Ramos (cell line): ENCODE results near the gene CDKN2B.

Experiments
- in situ Hi-C: fragments of 300-500 bp; cut with MboI; formaldehyde crosslinking; loops from one replicate; pipeline ENCODE4 v1.14.3; 2022; ENCODE audit warnings: low sequenced_read_pairs; ENCODE audit not compliant: unreplicated experiment

CDKN2B gene

DNA sequence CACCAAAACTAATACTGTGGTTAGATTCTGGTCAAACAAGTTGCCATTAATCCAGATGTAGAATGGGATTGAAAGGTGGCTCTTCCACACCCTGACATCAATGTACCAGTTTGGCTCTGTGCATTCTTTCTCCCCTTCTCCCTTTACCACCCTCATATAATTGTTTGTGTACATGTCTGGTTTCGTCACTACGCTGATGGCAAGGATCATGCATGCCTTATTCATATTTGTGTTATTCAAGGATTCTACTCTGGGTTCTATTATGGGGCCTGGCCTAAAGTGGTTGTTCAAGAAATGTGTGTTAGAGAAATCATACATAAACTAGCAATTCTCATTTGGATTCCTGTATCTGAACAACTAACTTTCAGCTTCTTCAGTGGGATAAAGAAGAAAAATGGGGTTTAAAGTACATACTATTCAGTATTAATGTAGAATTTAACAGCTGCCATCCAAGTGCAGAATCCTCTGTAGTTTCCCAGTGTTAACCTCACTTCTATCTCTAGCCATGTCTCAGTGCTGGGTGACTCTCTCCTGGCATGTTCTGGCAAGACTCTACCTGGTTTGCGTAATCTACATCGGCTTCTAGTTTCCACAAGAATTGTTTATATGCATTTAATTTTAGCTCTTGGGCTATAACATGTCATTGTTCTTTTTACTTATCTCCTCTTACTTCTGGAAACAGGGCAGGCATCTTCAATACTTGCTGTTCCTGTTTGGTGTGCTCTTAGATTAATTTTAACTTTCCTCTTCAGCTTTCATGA lies 27.9 kb upstream of the CDKN2B start:
- in situ Hi-C loops: no loop called here

GRCh38 chr9:22035591-22036011 lies 26.5 kb upstream of the CDKN2B start:
- in situ Hi-C loops: no loop called here

DNA sequence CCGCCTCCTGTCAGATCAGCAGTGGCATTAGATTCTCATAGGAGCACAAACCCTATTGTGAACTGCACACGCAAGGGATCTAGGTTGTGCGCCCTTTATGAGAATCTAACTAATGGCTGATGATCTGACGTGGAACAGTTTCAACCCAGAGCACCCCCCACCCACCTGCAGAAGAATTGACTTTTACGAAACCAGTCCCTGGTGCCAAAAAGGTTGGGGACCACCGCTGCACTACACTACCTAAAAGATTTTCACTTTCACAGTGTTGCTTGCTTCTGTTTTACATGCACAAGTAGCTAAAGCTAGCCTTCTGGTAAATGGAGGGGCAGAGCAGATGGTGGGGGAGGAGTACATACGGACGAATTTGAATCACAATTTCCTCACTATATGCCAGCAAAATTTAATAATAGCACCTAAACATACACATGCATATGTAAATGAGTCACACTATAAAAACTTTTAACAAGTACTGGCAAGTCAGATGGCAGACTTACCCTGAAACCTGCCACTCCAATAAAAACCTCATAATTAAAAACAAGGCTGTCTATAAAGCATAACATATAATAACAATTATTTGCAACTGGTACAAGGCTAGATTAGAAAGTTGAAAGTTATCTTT lies 24.0 kb upstream of the CDKN2B start:
- in situ Hi-C loops: no loop called here

GRCh38 chr9:22031655-22032411 lies 22.7 kb upstream of the CDKN2B start:
- in situ Hi-C loops: no loop called here

DNA sequence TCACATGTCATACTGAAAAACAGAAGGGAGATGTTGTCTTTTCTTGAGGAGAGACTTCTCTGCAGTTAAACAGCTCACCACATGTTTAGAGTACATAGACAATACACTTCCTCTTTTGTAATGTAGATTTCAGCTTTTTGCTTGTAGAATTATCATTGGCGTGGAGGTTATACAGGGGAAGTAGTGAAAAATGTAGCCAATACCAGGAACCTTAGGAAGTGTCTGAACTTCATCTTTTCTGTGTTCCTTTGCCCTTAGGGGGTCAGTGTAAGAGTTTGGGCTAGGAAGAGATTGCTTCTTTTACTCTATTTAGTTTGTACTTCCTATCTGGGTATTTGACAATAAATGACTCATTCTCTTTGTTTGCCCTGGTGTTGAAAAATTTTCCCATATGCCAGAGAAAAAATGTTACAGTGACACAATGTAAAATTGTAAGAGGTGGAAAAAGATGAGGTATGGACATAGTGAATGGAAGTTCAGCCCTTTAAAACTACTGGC lies 21.0 kb upstream of the CDKN2B start:
- in situ Hi-C loops: no loop called here

DNA sequence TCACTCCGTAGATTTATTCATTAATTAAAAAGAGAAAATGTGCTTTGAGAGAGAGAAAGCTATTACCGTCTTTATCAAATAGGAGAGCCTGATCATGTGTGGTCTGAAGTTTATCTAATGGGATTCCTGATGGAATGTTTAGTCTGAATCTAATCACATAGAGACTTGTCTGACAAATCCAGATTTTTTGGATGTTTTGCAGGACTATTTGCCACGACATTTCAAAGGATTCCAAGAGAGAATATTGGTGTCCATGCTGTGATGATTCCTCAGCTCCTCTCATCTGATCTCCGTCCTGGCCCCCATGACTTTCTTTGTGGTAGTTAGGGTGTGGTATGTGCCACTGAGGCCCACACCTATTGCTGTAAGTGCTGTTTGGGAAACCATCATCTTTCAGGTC lies 20.1 kb upstream of the CDKN2B start:
- in situ Hi-C loops: no loop called here

DNA sequence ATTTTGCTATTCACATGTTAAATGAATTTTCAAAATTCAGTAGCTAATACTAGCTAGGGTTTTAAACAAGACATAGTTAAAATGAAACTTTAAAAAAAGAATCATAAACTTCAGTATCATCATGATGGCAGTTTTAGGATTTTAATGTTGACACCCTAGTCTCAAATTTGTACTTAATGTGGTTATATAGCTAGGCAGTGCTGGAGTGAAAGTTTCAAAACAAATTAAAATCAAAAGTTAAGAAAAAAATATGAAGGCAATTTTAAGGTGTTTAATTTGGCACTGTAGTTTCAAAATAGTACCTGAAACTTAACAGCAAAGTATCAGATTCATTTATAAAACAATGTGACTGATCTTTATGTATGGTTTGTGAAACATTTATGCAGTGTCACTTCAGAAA lies 19.3 kb upstream of the CDKN2B start:
- in situ Hi-C loops: no loop called here

DNA sequence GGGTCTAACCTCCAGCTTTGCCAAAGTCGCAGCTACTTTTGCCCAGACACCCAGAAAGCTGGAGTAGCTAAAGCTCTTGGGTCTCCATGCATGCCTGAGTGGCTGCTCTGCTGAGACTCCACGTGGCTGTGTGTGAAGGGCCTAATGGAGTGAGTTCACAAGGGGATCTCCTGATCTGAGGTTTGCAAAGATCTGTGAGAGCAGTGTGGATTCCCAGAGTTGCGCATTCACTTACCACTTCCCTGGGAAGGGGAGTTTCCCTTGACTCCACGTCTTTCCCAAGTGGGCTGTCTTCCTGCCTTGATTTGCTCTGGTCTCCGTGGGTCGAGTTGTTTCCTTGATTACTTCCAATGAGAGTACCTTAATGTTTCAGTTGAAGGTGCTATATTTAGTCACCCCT lies 17.6 kb upstream of the CDKN2B start:
- in situ Hi-C loops: no loop called here

DNA sequence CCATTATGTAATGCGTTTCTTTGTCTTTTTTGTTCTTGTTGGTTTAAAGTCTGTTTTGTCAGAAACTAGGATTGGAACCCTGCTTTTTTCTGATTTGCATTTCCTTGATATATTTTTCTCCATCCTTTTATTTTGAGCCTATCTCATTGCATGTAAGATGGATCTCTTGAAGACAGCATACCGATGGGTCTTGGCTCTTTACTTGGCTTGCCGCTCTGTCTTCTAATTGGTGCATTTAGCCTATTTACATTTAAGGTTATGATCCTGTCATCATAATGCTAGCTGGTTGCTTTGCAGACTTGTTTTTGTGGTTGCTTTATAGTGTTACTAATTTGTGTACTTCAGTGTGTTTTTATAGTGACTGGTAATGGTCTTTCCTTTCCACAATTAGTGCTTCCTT lies 13.3 kb upstream of the CDKN2B start:
- in situ Hi-C loops: no loop called here

DNA sequence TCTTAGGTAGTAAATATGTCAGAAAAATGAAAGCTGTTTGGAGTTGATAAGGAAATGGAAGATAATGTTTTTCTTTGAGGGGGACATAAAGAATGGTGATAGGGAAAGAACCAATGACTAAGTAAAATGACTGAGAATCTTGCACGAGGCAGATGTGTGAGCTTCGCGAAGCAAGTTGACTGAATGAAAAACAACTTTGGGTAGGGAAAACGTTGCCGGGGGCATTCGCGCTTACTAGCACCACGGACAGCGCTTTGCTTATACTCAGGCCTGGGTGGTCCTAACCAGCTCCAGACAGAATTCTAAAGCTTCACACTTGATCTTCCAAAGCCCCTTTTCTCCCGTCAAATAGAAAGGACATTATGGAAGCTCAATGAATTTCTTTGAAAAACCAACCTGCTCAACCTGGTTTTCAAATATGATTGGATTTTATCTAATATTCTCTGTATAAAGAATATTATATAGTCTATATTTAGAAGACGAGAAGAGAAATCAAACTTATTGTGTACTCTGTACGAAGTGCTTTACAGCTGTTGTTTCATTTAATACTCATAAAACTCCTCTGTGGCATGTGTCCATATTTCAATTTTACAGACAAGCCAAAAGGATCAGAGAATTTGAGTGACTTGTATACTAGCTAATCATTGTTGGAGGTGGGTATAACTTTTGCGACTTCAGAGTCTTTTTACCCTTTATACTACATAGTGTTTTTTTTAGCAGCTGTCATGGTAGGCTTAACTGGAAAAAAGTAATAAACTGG lies 1.9 kb upstream of the CDKN2B start:
- in situ Hi-C loops: no loop called here

- in situ Hi-C loops: loop anchor here (10.0 kb wide), 1 partner anchor 195 kb away; no protein-coding TSS in a partner anchor
Observed at GRCh38 chr9:22009506-22009867, 382 bp upstream of the CDKN2B start.

DNA sequence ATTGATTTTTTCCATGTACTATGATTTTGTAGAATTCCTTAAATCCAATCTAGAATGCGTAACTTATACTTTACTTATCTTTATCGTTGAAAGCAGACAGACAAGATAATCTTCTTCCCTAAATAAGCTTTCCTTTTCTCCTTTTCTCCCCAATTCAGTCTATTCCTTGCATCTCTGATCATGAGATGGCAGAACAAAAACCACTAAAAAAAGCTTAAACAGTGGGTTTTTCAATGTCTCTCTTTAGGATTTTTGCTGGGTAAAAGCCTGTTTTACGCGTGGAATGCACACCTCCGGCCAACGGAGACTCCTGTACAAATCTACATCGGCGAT lies 755 bp downstream of the CDKN2B start:
- in situ Hi-C loops: loop anchor here (10.0 kb wide), 1 partner anchor 194 kb away; no protein-coding TSS in a partner anchor

GRCh38 chr9:22005702-22006606 lies 3.2 kb downstream of the CDKN2B start:
- in situ Hi-C loops: loop anchor here (10.0 kb wide), 1 partner anchor 191 kb away; no protein-coding TSS in a partner anchor

- in situ Hi-C loops: loop anchor here (10.0 kb wide), 1 partner anchor 190 kb away; no protein-coding TSS in a partner anchor
Observed at GRCh38 chr9:22005021-22005701, 3.9 kb downstream of the CDKN2B start.

- in situ Hi-C loops: loop anchor here (10.0 kb wide), 1 partner anchor 187 kb away; no protein-coding TSS in a partner anchor
Observed at GRCh38 chr9:22002038-22002437, 7.1 kb downstream of the CDKN2B start.

DNA sequence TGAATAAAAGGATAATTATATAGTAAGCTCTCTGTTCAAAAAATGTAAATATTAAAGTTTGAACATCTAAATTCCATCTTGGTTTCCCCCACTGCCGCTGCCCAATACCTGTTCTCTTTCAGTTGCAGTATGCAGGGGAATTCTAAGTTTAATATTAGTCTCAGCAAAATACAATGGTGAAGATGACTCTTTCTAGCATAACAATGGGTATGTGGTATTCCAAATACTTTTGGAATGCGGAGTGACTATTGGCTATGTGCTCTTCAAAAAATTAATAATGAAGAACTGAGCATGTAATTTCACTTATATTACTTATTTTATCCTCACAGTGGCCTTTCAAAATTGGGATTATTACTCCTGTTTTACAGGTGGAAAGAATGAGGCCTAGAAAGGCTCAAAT lies 11.1 kb downstream of the CDKN2B start:
- in situ Hi-C loops: no loop called here

- in situ Hi-C loops: no loop called here
Observed at GRCh38 chr9:21997480-21997879, 11.6 kb downstream of the CDKN2B start.

GRCh38 chr9:21996858-21997257 lies 12.2 kb downstream of the CDKN2B start:
- in situ Hi-C loops: no loop called here

DNA sequence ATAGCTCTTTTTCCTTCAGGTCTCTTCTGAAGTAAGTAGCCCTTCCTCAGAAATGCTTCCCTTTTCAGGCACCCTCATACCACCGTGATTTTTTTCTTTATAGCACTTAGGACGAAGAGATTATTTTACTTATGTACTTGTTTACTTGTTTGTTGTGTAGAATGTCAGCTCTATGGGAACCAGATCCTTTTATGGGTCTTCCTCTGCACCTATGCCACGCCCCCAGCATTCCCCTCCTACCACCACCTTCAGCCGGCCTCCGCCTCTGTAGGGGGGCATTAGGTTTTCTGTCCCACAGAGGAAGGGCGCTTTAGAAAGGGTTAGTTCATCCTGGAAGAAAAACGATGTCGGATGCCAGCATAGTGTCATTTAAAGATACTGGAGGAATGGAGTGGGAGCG lies 12.7 kb downstream of the CDKN2B start:
- in situ Hi-C loops: no loop called here
